ENCODE measurements around the gene C9orf85. TPM values are rescaled to one million over a fixed set of nuclear protein-coding genes. Genes with fewer than 3 reads are reported as not detected.

Gene C9orf85

Small RNA genes lying within 50 kb of the gene (small RNA-seq; reads per million reads assigned to genes)
- not detected for gene HSPB1P1
- gene RF00019, result not detected
